Bronchial epithelial cell (primary cell): Measurements from ENCODE around the gene FRZB. TPM values are rescaled to one million over a fixed set of nuclear protein-coding genes. Genes with fewer than 3 reads are reported as not detected.

ENCODE experiments used
- DNase-seq: peaks from one replicate; pipeline ENCODE4 v3.0.0-alpha.2; 2010; ENCODE audit warnings: low read depth
- FAIRE-seq: peaks from 2 replicates; lab custom pipeline; 2011; peaks lifted over from hg19 to GRCh38; lab: Jason Lieb, UNC
- H3K27me3 ChIP-seq: 2 replicates; pipeline ENCODE4 v1.5.1; 2011; ENCODE audit warnings: low read length; ENCODE audit not compliant: control insufficient read depth, insufficient read depth
- H3K36me3 ChIP-seq: 2 replicates; pipeline ENCODE4 v1.5.1; 2011; ENCODE audit warnings: low read length; ENCODE audit not compliant: control insufficient read depth, insufficient read depth
- H3K4me3 ChIP-seq: 2 replicates; pipeline ENCODE4 v1.5.1; 2011; ENCODE audit warnings: mild to moderate bottlenecking, low read depth, low read length, control low read depth
- CTCF ChIP-seq: IDR thresholded peaks from 2 replicates; pipeline ENCODE4 v1.5.1; 2011; ENCODE audit warnings: mild to moderate bottlenecking, moderate library complexity, low read length, control low read depth, inconsistent platforms; ENCODE audit not compliant: insufficient read depth, severe bottlenecking
- total RNA-seq: library from RNA; depleted of rRNA; stranded (reverse); fragments of >200 nt; gene quantifications from 2 replicates; pipeline ENCODE4 v1.2.1, GENCODE V29; 2014

The FRZB gene
- total RNA-seq, 1 donor from 2014 or later, result 0.26 TPM

- no peak for FAIRE-seq
- no peaks in the 10 kb centered on the region for H3K27me3 ChIP-seq
- H3K4me3 ChIP-seq, result no peak overlapping the region
- peaks cover 12% of the 10 kb centered on the region for H3K36me3 ChIP-seq
- TF ChIP-seq CTCF, result no peak
- DNase-seq, result no peak
These were observed 45.5 kb upstream of the FRZB start for GRCh38 chr2:182911813-182912517.

- DNase-seq, result no peak
These were observed 44.5 kb upstream of the FRZB start for GRCh38 chr2:182910965-182911364.

GRCh38 chr2:182907081-182907830 is 40.8 kb upstream of the FRZB start:
- DNase-seq (no peak), FAIRE-seq (peak; percentile 88)
- TF ChIP-seq CTCF, result no peak
- Histone ChIP-seq H3K27me3 (no peaks in the 10 kb centered on the region), H3K4me3 (no peak overlapping the region), H3K36me3 (peaks cover 4% of the 10 kb centered on the region)

More at GRCh38 chr2:182910965-182911364, 44.5 kb upstream of the FRZB start:
- FAIRE-seq, result no peak
- H3K27me3 ChIP-seq, result no peaks in the 10 kb centered on the region
- no peak overlapping the region for H3K4me3 ChIP-seq
- peaks cover 11% of the 10 kb centered on the region for H3K36me3 ChIP-seq
- TF ChIP-seq CTCF, result no peak

- no peaks in the 10 kb centered on the region for H3K27me3 ChIP-seq
- DNase-seq (no peak), FAIRE-seq (no peak)
- H3K4me3 ChIP-seq, result no peak overlapping the region
- peaks cover 4% of the 10 kb centered on the region for H3K36me3 ChIP-seq
- TF ChIP-seq CTCF, result no peak
These were observed 40.0 kb upstream of the FRZB start for GRCh38 chr2:182906454-182906853.

GRCh38 chr2:182904844-182905243 is 38.4 kb upstream of the FRZB start:
- DNase-seq (no peak), FAIRE-seq (no peak)
- Histone ChIP-seq H3K4me3 (no peak overlapping the region), H3K27me3 (no peaks in the 10 kb centered on the region), H3K36me3 (peaks cover 1% of the 10 kb centered on the region)
- no peak for TF ChIP-seq CTCF
